DOHH2 (cell line): ENCODE data around the gene AMIGO3.

ENCODE experiments used
- EZH2phosphoT487 ChIP-seq: fragments of 200-600 bp; sonication (generic); IDR thresholded peaks from 2 replicates; pipeline ENCODE4 v1.6.1; 2017; ENCODE audit warnings: borderline replicate concordance, mild to moderate bottlenecking, antibody characterized with exemption, low read length, moderate library complexity, mixed read lengths
- TF ChIP-seq, protein P1 (sequence below): fragments of 200-600 bp; sonication (generic); IDR thresholded peaks from one replicate; pipeline ENCODE4 v1.5.1; 2014; ENCODE audit warnings: antibody characterized with exemption, mild to moderate bottlenecking, low read depth, low read length; ENCODE audit not compliant: poor library complexity, severe bottlenecking

DNA sequence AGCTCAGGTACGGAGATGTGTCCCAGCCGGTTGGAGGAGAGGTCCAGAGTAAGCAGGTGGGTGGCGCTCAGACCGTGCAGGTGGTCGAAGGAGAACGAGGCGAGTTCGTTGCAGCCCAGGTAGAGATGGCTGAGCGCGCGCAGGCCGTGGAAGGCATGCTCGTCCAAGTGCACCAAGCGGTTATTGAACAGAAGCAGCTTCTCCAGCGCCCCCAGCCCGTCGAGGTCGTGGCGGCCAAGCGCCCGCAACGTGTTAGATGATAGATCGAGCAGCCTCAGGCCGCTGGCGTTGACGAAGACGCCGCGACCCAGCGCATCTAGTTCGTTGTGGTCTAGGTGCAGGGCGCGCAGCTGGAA, 648 bp downstream of the AMIGO3 start:
- TF ChIP-seq, protein P1, sequence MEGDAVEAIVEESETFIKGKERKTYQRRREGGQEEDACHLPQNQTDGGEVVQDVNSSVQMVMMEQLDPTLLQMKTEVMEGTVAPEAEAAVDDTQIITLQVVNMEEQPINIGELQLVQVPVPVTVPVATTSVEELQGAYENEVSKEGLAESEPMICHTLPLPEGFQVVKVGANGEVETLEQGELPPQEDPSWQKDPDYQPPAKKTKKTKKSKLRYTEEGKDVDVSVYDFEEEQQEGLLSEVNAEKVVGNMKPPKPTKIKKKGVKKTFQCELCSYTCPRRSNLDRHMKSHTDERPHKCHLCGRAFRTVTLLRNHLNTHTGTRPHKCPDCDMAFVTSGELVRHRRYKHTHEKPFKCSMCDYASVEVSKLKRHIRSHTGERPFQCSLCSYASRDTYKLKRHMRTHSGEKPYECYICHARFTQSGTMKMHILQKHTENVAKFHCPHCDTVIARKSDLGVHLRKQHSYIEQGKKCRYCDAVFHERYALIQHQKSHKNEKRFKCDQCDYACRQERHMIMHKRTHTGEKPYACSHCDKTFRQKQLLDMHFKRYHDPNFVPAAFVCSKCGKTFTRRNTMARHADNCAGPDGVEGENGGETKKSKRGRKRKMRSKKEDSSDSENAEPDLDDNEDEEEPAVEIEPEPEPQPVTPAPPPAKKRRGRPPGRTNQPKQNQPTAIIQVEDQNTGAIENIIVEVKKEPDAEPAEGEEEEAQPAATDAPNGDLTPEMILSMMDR: no peak
- no peak for TF ChIP-seq EZH2phosphoT487
